NCI-H82 treated with DMSO at 0.1 percent for 48 hours (cell line): ENCODE measurements around the gene PDS5A.
"Not testable (repeated sequence)": the region's sequence is repeated elsewhere in the genome, so short reads cannot be mapped to it uniquely, and the experiment has no call there.

ENCODE experiments used
- DNase-seq: peaks from one replicate; lab custom pipeline; 2025; ENCODE audit not compliant: unreplicated experiment; lab: John Stamatoyannopoulos, UW

PDS5A gene

GRCh38 chr4:39840516-39840915, 137.2 kb downstream of the PDS5A start:
- DNase-seq, result not testable (repeated sequence)

- no peak for DNase-seq
These were observed 137.7 kb downstream of the PDS5A start for GRCh38 chr4:39840027-39840426.

- not testable (repeated sequence) for DNase-seq
These were observed 139.3 kb downstream of the PDS5A start for GRCh38 chr4:39838431-39838830.

GRCh38 chr4:39834269-39834668, 143.4 kb downstream of the PDS5A start:
- DNase-seq, result no peak

GRCh38 chr4:39825741-39826231, 151.9 kb downstream of the PDS5A start:
- no peak for DNase-seq

GRCh38 chr4:39825090-39825489, 152.6 kb downstream of the PDS5A start:
- no peak for DNase-seq

- DNase-seq, result no peak
These were observed 154.5 kb downstream of the PDS5A start for GRCh38 chr4:39823191-39823590.

GRCh38 chr4:39822662-39823061, 155.0 kb downstream of the PDS5A start:
- no peak for DNase-seq

GRCh38 chr4:39821951-39822350, 155.8 kb downstream of the PDS5A start:
- no peak for DNase-seq

- DNase-seq, result no peak
These were observed 157.5 kb downstream of the PDS5A start for GRCh38 chr4:39820186-39820585.

- no peak for DNase-seq
These were observed 159.1 kb downstream of the PDS5A start for GRCh38 chr4:39818646-39819045.

GRCh38 chr4:39814403-39815185, 163.1 kb downstream of the PDS5A start:
- DNase-seq, result no peak

GRCh38 chr4:39813761-39814160, 163.9 kb downstream of the PDS5A start:
- DNase-seq, result not testable (repeated sequence)

- not testable (repeated sequence) for DNase-seq
These were observed 164.7 kb downstream of the PDS5A start for GRCh38 chr4:39813033-39813432.

- no peak for DNase-seq
These were observed 165.2 kb downstream of the PDS5A start for GRCh38 chr4:39812500-39812899.

- no peak for DNase-seq
These were observed 169.4 kb downstream of the PDS5A start for GRCh38 chr4:39808231-39808749.

GRCh38 chr4:39802005-39802404, 175.7 kb downstream of the PDS5A start:
- DNase-seq, result no peak

GRCh38 chr4:39792976-39793375, 184.7 kb downstream of the PDS5A start:
- not testable (repeated sequence) for DNase-seq

GRCh38 chr4:39792529-39792928, 185.2 kb downstream of the PDS5A start:
- DNase-seq, result no peak

GRCh38 chr4:39792128-39792527, 185.6 kb downstream of the PDS5A start:
- DNase-seq, result no peak

GRCh38 chr4:39786838-39787237, 190.9 kb downstream of the PDS5A start:
- DNase-seq, result no peak

- DNase-seq, result no peak
These were observed 192.6 kb downstream of the PDS5A start for GRCh38 chr4:39785083-39785482.

- not testable (repeated sequence) for DNase-seq
These were observed 195.7 kb downstream of the PDS5A start for GRCh38 chr4:39781988-39782387.
